ENCODE results near the gene GRIP1. TPM values are rescaled to one million over a fixed set of nuclear protein-coding genes. Genes with fewer than 3 reads are reported as not detected.

The GRIP1 gene
- total and polyA plus RNA-seq, 2 experiments from 2014 or later, result 5.1 to 13.7 TPM

DNA sequence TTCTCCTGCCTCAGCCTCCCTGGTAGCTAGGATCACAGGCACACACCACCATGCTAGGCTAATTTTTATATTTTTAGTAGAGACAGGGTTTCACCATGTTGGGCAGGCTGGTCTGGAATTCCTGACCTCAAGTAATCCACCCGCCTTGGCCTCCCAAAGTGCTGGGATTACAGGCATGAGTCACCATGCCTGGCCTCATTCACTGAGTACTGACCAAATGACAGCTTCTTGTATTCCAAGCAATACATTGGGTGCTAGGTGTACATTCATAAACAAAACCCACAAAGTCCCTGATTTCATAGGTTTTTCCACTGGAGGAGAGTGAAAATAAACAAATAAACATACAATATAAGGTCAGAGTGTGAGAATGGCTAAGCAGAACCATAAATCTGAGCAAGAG is 240.3 kb downstream of the GRIP1 start (continued):
- TF ChIP-seq JUNB (IDR thresholded peaks at IDR 0.05; ENCODE audit: unreplicated experiment), result no peak
- no peak for TF ChIP-seq ZNF114 (CRISPR knock-in tag; IDR thresholded peaks at IDR 0.05)
- TF ChIP-seq, protein P1, sequence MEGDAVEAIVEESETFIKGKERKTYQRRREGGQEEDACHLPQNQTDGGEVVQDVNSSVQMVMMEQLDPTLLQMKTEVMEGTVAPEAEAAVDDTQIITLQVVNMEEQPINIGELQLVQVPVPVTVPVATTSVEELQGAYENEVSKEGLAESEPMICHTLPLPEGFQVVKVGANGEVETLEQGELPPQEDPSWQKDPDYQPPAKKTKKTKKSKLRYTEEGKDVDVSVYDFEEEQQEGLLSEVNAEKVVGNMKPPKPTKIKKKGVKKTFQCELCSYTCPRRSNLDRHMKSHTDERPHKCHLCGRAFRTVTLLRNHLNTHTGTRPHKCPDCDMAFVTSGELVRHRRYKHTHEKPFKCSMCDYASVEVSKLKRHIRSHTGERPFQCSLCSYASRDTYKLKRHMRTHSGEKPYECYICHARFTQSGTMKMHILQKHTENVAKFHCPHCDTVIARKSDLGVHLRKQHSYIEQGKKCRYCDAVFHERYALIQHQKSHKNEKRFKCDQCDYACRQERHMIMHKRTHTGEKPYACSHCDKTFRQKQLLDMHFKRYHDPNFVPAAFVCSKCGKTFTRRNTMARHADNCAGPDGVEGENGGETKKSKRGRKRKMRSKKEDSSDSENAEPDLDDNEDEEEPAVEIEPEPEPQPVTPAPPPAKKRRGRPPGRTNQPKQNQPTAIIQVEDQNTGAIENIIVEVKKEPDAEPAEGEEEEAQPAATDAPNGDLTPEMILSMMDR (conservative IDR thresholded peaks at IDR 0.05; ENCODE audit: low read depth in 2 of 2), result no peak

DNA sequence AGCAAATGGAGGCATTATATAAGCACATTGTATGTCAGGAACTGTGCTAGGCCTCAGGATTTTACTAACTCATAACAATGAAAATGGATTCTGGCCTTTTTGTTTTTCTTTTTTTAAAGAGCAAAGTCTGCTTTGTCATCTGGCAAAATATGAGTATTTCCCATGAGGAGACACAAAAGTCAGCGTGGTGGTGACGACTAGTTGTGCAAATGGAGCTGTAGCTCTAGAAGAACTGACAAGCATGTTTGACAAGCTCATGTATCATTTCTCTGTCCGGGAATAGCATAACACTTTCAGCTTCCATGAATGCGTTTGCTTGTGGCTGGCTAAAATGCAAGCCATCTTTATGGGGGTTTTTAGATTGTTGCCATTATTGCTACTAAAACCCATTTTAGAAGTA is 248.8 kb downstream of the GRIP1 start:
- H3F3A ChIP-seq (replicated peaks; ENCODE audit: low read depth), result no peaks in the 10 kb centered on the region
- H3K79me2 ChIP-seq (replicated peaks; ENCODE audit: insufficient read depth), result no peaks in the 10 kb centered on the region
- Mint-ChIP-seq H3K27ac (no peak overlapping the region), H3K4me1 (peaks cover 40% of the 10 kb centered on the region), H3K27me3 (ENCODE audit: insufficient read depth, low read depth, poor library complexity) (no peaks in the 10 kb centered on the region), H3K9me3 (peaks cover 9% of the 10 kb centered on the region; the same call in 2 of the 3 replicates), H3K4me3 (no peak overlapping the region), H3K36me3 (ENCODE audit: low read depth) (peaks cover 10% of the 10 kb centered on the region; the same call in 2 of the 3 replicates)
- H3K9me2 ChIP-seq (ENCODE audit: insufficient read depth), result no peaks in the 10 kb centered on the region
- H2AFZ ChIP-seq, result no peak overlapping the region
- DNase-seq (ENCODE audit: low spot score) (no peak), ATAC-seq (no peak)
- peaks cover 29% of the 10 kb centered on the region for H3K4me1 ChIP-seq (ENCODE audit: insufficient read depth)
- no peaks in the 10 kb centered on the region for H4K20me1 ChIP-seq (replicated peaks; ENCODE audit: insufficient read depth)
- TF ChIP-seq, protein P2, sequence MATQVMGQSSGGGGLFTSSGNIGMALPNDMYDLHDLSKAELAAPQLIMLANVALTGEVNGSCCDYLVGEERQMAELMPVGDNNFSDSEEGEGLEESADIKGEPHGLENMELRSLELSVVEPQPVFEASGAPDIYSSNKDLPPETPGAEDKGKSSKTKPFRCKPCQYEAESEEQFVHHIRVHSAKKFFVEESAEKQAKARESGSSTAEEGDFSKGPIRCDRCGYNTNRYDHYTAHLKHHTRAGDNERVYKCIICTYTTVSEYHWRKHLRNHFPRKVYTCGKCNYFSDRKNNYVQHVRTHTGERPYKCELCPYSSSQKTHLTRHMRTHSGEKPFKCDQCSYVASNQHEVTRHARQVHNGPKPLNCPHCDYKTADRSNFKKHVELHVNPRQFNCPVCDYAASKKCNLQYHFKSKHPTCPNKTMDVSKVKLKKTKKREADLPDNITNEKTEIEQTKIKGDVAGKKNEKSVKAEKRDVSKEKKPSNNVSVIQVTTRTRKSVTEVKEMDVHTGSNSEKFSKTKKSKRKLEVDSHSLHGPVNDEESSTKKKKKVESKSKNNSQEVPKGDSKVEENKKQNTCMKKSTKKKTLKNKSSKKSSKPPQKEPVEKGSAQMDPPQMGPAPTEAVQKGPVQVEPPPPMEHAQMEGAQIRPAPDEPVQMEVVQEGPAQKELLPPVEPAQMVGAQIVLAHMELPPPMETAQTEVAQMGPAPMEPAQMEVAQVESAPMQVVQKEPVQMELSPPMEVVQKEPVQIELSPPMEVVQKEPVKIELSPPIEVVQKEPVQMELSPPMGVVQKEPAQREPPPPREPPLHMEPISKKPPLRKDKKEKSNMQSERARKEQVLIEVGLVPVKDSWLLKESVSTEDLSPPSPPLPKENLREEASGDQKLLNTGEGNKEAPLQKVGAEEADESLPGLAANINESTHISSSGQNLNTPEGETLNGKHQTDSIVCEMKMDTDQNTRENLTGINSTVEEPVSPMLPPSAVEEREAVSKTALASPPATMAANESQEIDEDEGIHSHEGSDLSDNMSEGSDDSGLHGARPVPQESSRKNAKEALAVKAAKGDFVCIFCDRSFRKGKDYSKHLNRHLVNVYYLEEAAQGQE (IDR thresholded peaks at IDR 0.05; ENCODE audit: unreplicated experiment), result no peak
- no peak for TF ChIP-seq EZH2phosphoT487 (IDR thresholded peaks at IDR 0.05; ENCODE audit: unreplicated experiment)
- TF ChIP-seq ZNF331 (CRISPR knock-in tag; IDR thresholded peaks at IDR 0.05; ENCODE audit: low read depth), result no peak
- no peak for TF ChIP-seq STAT1 (IDR thresholded peaks at IDR 0.05; ENCODE audit: unreplicated experiment)
- TF ChIP-seq EZH2 (IDR thresholded peaks at IDR 0.05; ENCODE audit: low read depth, unreplicated experiment), result no peak
- no peak for TF ChIP-seq ZNF114 (CRISPR knock-in tag; IDR thresholded peaks at IDR 0.05)
- TF ChIP-seq POLR2AphosphoS5 (IDR thresholded peaks at IDR 0.05; ENCODE audit: low read depth), result no peak
- no peaks in the 10 kb centered on the region for H3K27me3 ChIP-seq (ENCODE audit: insufficient read depth)
- H3K36me3 ChIP-seq (ENCODE audit: insufficient read depth), result no peaks in the 10 kb centered on the region
- H3K4me3 ChIP-seq, result no peak overlapping the region
- H3K4me2 ChIP-seq, result no peak overlapping the region
- no peak overlapping the region for H3K27ac ChIP-seq (ENCODE audit: low read depth)
